SK-N-SH (cell line): ENCODE data around the gene PCYT1B.

Experiments
- CTCF ChIP-seq: fragments of 200-600 bp; sonication (generic); IDR thresholded peaks from 2 replicates; pipeline ENCODE4 v1.6.1; 2017; ENCODE audit warnings: antibody characterized with exemption, mild to moderate bottlenecking, moderate library complexity
- EP300 ChIP-seq, 2 experiments: IDR thresholded peaks; 2 replicates each; pipeline versions ENCODE4 v1.4.0 to v1.6.1; 2012; ENCODE audit warnings: borderline replicate concordance in 1 of 2, low read depth in 1 of 2, low read length in 1 of 2
- GABPA ChIP-seq: IDR thresholded peaks from 2 replicates; pipeline ENCODE4 v1.4.0; 2012; ENCODE audit warnings: low read depth, mild to moderate bottlenecking

- no peak for TF ChIP-seq GABPA
- TF ChIP-seq EP300 (IDR thresholded peaks at IDR 0.05; ENCODE audit: borderline replicate concordance in 1 of 2, low read depth in 1 of 2, low read length in 1 of 2): no peak
- no peak for TF ChIP-seq CTCF
Observed at GRCh38 chrX:24528605-24529004, 118.5 kb downstream of the PCYT1B start.
